H9 (cell line): Measurements from ENCODE around the gene RPL27. TPM values are rescaled to one million over a fixed set of nuclear protein-coding genes. Genes with fewer than 3 reads are reported as not detected.
A peak's percentile ranks its signal among the peaks of the same experiment; 100 is the strongest.

Source experiments
- DNase-seq: peaks from one replicate; pipeline ENCODE4 v3.0.0-alpha.2; 2017
- H2AFZ ChIP-seq: one replicate; pipeline ENCODE4 v1.6.1; 2013; ENCODE audit warnings: mild to moderate bottlenecking, low read length, control low read depth, moderate library complexity
- H2AK5ac ChIP-seq: 2 replicates; pipeline ENCODE4 v1.6.1; 2013; ENCODE audit warnings: low read length, control low read depth, mixed read lengths; ENCODE audit not compliant: insufficient read length
- H2BK120ac ChIP-seq: one replicate; pipeline ENCODE4 v1.6.1; 2013; ENCODE audit warnings: low read depth, mild to moderate bottlenecking, low read length, control low read depth, inconsistent platforms; ENCODE audit not compliant: poor library complexity, severe bottlenecking
- H2BK12ac ChIP-seq: 2 replicates; pipeline ENCODE4 v1.6.1; 2013; ENCODE audit warnings: low read length, control low read depth, mixed read lengths, low read depth; ENCODE audit not compliant: insufficient read length
- H2BK15ac ChIP-seq: 2 replicates; pipeline ENCODE4 v1.6.1; 2013; ENCODE audit warnings: low read depth, low read length, control low read depth
- H2BK20ac ChIP-seq: one replicate; pipeline ENCODE4 v1.6.1; 2013; ENCODE audit warnings: low read depth, mild to moderate bottlenecking, low read length, control low read depth, inconsistent platforms; ENCODE audit not compliant: poor library complexity, severe bottlenecking
- H2BK5ac ChIP-seq: 2 replicates; pipeline ENCODE4 v1.6.1; 2013; ENCODE audit warnings: low read length, control low read depth, mixed read lengths; ENCODE audit not compliant: insufficient read length
- H3K14ac ChIP-seq: 2 replicates; pipeline ENCODE4 v1.6.1; 2013; ENCODE audit warnings: low read length, control low read depth; ENCODE audit not compliant: insufficient read depth
- H3K18ac ChIP-seq: 2 replicates; pipeline ENCODE4 v1.6.1; 2013; ENCODE audit warnings: low read depth, mild to moderate bottlenecking, mixed read lengths, low read length, control low read depth; ENCODE audit not compliant: insufficient read length
- H3K23ac ChIP-seq: 2 replicates; pipeline ENCODE4 v1.6.1; 2013; ENCODE audit warnings: low read length, control low read depth, mixed read lengths, low read depth; ENCODE audit not compliant: insufficient read length
- H3K23me2 ChIP-seq: 2 replicates; pipeline ENCODE4 v1.6.1; 2013; ENCODE audit warnings: low read depth, mild to moderate bottlenecking, mixed read lengths, low read length, control low read depth; ENCODE audit not compliant: insufficient read length, poor library complexity, severe bottlenecking
- H3K27ac ChIP-seq: 2 replicates; pipeline ENCODE4 v1.5.1; 2013; ENCODE audit warnings: low read length, control low read depth, mixed read lengths, low read depth; ENCODE audit not compliant: insufficient read length
- H3K27me3 ChIP-seq: 2 replicates; pipeline ENCODE4 v1.6.1; 2013; ENCODE audit warnings: low read length, control low read depth, inconsistent platforms; ENCODE audit not compliant: insufficient read depth
- H3K4ac ChIP-seq: 2 replicates; pipeline ENCODE4 v1.6.1; 2013; ENCODE audit warnings: low read depth, mild to moderate bottlenecking, control low read depth, inconsistent platforms, low read length, moderate library complexity
- H3K4me1 ChIP-seq: 2 replicates; pipeline ENCODE4 v1.6.1; 2013; ENCODE audit warnings: low read length, control low read depth, inconsistent platforms; ENCODE audit not compliant: insufficient read depth
- H3K4me2 ChIP-seq: 2 replicates; pipeline ENCODE4 v1.6.1; 2013; ENCODE audit warnings: low read length, control low read depth, mixed read lengths; ENCODE audit not compliant: insufficient read length, insufficient read depth
- H3K56ac ChIP-seq: 2 replicates; pipeline ENCODE4 v1.6.1; 2013; ENCODE audit warnings: low read depth, mild to moderate bottlenecking, mixed read lengths, low read length, control low read depth; ENCODE audit not compliant: insufficient read length
- H3K79me1 ChIP-seq: 2 replicates; pipeline ENCODE4 v1.6.1; 2013; ENCODE audit warnings: low read depth, mild to moderate bottlenecking, moderate library complexity, low read length, control low read depth, inconsistent platforms; ENCODE audit not compliant: insufficient read depth, poor library complexity, severe bottlenecking
- H3K79me2 ChIP-seq: 2 replicates; pipeline ENCODE4 v1.6.1; 2013; ENCODE audit warnings: low read length, control low read depth, inconsistent platforms; ENCODE audit not compliant: insufficient read depth
- H3K9ac ChIP-seq: 2 replicates; pipeline ENCODE4 v1.6.1; 2013; ENCODE audit warnings: low read length, control low read depth, mixed read lengths; ENCODE audit not compliant: insufficient read length; ENCODE audit errors: extremely low read depth
- H3K9me3 ChIP-seq: one replicate; pipeline ENCODE4 v1.6.1; 2013; ENCODE audit warnings: low read depth, low read length, inconsistent platforms; ENCODE audit not compliant: control insufficient read depth
- H3T11ph ChIP-seq: one replicate; pipeline ENCODE4 v1.6.1; 2013; ENCODE audit warnings: mild to moderate bottlenecking, low read length, control low read depth, inconsistent platforms
- H4K20me1 ChIP-seq: one replicate; pipeline ENCODE4 v1.6.1; 2013; ENCODE audit not compliant: control insufficient read depth, insufficient read length, insufficient read depth
- H4K5ac ChIP-seq: 2 replicates; pipeline ENCODE4 v1.6.1; 2013; ENCODE audit warnings: low read depth, mild to moderate bottlenecking, mixed read lengths, low read length, control low read depth; ENCODE audit not compliant: insufficient read length
- H4K8ac ChIP-seq: replicated peaks from 2 replicates; pipeline ENCODE4 v1.6.1; 2013; ENCODE audit warnings: low read length, control low read depth, mixed read lengths, low read depth; ENCODE audit not compliant: insufficient read length
- H4K91ac ChIP-seq: 2 replicates; pipeline ENCODE4 v1.6.1; 2013; ENCODE audit warnings: low read depth, mild to moderate bottlenecking, moderate library complexity, mixed read lengths, low read length, control low read depth; ENCODE audit not compliant: insufficient read length
- H3K27ac Mint-ChIP-seq, 3 experiments: 2 replicates in 2 of 3; 3 replicates in 1 of 3; pipeline ENCODE4 v1.8.0; 2020 to 2021; ENCODE audit warnings: mixed read lengths in 3 of 3, mild to moderate bottlenecking in 1 of 3, moderate library complexity in 1 of 3
- H3K27me3 Mint-ChIP-seq: 2 replicates; pipeline ENCODE4 v1.8.0; 2021; ENCODE audit warnings: low read depth, mild to moderate bottlenecking, moderate library complexity, mixed read lengths
- H3K36me3 Mint-ChIP-seq, 3 experiments: 2 replicates in 2 of 3; 3 replicates in 1 of 3; pipeline ENCODE4 v1.8.0; 2020 to 2021; ENCODE audit warnings: low read depth in 3 of 3, mixed read lengths in 3 of 3; ENCODE audit not compliant: insufficient read depth in 1 of 3
- H3K4me1 Mint-ChIP-seq, 2 experiments: 2 replicates each; pipeline ENCODE4 v1.8.0; 2020; ENCODE audit warnings: mixed read lengths in 2 of 2
- H3K4me3 Mint-ChIP-seq, 2 experiments: 2 replicates in 1 of 2; 3 replicates in 1 of 2; pipeline ENCODE4 v1.8.0; 2020 to 2021; ENCODE audit warnings: mild to moderate bottlenecking in 2 of 2, mixed read lengths in 2 of 2, moderate library complexity in 1 of 2
- H3K9me3 Mint-ChIP-seq, 2 experiments: 2 replicates in 1 of 2; 3 replicates in 1 of 2; pipeline ENCODE4 v1.8.0; 2020; ENCODE audit warnings: mild to moderate bottlenecking in 2 of 2, mixed read lengths in 2 of 2, moderate library complexity in 1 of 2
- CTCF ChIP-seq: fragments of 200-600 bp; sonication (generic); conservative IDR thresholded peaks from 3 replicates; pipeline ENCODE4 v1.8.0; 2021; ENCODE audit warnings: antibody characterized with exemption, mild to moderate bottlenecking
- WGBS: extraction: QIAGEN DNeasy Blood & Tissue Kit; methylation state at CpG from one replicate; pipeline ENCODE4 v1.1.7; 2013; ENCODE audit warnings: missing lambda C conversion rate, low lambda C conversion rate, mixed read lengths; ENCODE audit not compliant: insufficient read length; ENCODE audit errors: extremely low coverage; 5-methylcytosine and 5-hydroxymethylcytosine counted together
- total RNA-seq: library from RNA; stranded (reverse); gene quantifications from 2 replicates; pipeline ENCODE4 v1.2.1, GENCODE V29; 2021

Gene RPL27
- total RNA-seq, 1 experiment from 2014 or later: 1,514 TPM

DNA sequence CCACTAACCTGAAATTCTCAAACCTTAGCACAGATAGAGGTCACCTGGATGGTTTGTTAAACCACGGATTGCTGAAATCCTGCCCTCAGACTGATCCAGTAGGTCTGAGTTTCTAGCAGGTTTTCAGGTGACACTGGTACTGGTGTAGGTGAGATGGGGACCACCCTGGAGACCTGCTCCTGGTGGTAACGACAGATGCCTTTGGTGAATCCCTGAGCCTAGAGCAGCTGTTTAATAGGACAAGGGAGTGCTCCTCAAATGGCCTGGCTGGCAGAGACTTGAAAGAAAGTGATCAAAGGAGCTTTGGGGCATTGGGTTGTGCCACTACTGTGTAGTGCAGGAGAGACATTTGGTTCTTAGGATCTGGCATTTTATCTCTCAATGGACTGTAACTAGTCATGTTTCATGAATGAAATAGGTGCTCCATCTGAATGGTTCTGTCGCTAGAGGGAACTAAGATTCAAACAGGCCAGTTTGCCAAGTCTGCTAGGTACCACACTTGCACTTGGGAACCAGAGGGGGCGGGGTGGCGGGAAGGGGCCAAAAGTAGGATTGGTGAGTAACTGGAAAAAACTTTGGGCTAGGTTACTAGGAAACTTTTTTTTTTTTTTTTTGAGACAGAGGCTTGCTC, 5.4 kb downstream of the RPL27 start:
- H3K79me2 ChIP-seq: peaks cover 12% of the 10 kb centered on the region; the same call in 1 of the 2 replicates
- no peak overlapping the region for H2BK12ac ChIP-seq
- no peak for TF ChIP-seq CTCF
- no peak overlapping the region for H2AK5ac ChIP-seq
- H3K36me3 Mint-ChIP-seq: peaks cover 34 to 70% (median 50%) of the 10 kb centered on the region in 3 experiments
- no peak overlapping the region for H3K27ac ChIP-seq
- H2BK20ac ChIP-seq: no peak overlapping the region
- H3K27me3 ChIP-seq: no peaks in the 10 kb centered on the region
- no peak overlapping the region for H3K23ac ChIP-seq
- no peaks in the 10 kb centered on the region for H4K20me1 ChIP-seq
- H4K5ac ChIP-seq: no peak overlapping the region
- no peak overlapping the region for H3K9ac ChIP-seq
- no peak overlapping the region for H3K18ac ChIP-seq
- H3K79me1 ChIP-seq: peaks cover 6% of the 10 kb centered on the region
- no peak overlapping the region for H2AFZ ChIP-seq
- no peak overlapping the region for H4K91ac ChIP-seq
- H3K27me3 Mint-ChIP-seq: no peaks in the 10 kb centered on the region
- no peaks in the 10 kb centered on the region; a peak in 1 of 5 replicates for H3K9me3 Mint-ChIP-seq
- no peak overlapping the region for H2BK5ac ChIP-seq
- no peak overlapping the region for H3K4me3 Mint-ChIP-seq
- no peak overlapping the region for H3K56ac ChIP-seq
- no peaks in the 10 kb centered on the region for H3K9me3 ChIP-seq
- no peak overlapping the region for H2BK15ac ChIP-seq
- H3K14ac ChIP-seq: no peak overlapping the region
- H3K4me2 ChIP-seq: no peak overlapping the region
- H4K8ac ChIP-seq: no peak overlapping the region
- H3K4ac ChIP-seq: no peak overlapping the region
- no peak overlapping the region for H2BK120ac ChIP-seq
- no peaks in the 10 kb centered on the region for H3K4me1 ChIP-seq
- H3K4me1 Mint-ChIP-seq: peaks cover 18 to 21% of the 10 kb centered on the region in 2 experiments
- H3K27ac Mint-ChIP-seq: peak overlapping the region in 2 of 3 experiments; percentile 44 to 86; a peak in 4 of 7 replicates
- DNase-seq: peak; percentile 73
- H3T11ph ChIP-seq: no peak overlapping the region
- WGBS: no CpG with 5 or more reads among the region's 5 CpGs
- peaks cover 9% of the 10 kb centered on the region for H3K23me2 ChIP-seq
